SKM-1 treated with dmso at 0.1 percent for 144 hours (cell line): ENCODE measurements around the gene GRAP.

Experiments
- DNase-seq: peaks from one replicate; lab custom pipeline; 2025; ENCODE audit not compliant: unreplicated experiment; lab: John Stamatoyannopoulos, UW

GRAP gene

DNA sequence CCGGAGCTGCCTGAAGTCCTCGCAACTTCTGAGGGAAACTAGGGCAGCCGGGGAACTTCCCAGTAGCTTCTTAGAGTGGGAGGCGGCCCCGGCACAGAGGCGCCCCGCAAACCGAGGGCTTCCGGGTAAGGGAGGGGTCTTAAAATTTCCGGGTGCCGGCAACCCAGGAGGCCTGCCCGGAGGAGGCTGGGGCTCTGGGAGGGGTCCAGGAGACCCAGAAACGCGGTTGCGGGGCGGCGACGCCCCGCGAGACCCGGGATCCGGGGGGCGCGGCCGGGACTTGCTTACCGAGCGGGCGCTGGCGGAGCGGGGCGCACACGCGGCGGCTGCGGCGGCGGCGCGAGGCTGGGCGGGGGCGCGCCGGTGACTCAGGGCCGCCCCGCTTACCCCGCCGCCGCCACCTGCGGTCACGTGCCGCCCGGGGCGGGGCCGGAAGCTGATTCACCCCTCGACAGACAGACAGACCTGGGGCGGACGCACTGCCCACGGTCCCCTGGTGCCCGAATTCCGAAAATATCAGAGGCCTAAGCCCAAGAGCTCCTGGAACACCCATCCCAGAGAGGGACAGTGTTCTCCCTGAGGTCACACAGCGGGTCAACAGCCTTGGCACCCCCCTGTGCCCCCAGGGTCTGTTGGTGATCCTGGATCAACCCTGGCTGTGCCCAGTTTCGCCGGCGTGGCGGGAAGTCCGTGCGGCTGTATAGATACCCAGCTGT lies 42.2 kb downstream of the GRAP start, which contains the start of gene FAM83G:
FAM83G (minus strand) TSS at position 344 of the 716 bp plus-strand sequence. CDS start 723 bp downstream, outside the sequence.
- peak; percentile 29 for DNase-seq

- DNase-seq: no peak
These were observed 43.0 kb downstream of the GRAP start for GRCh38 chr17:19003543-19004420.

DNA sequence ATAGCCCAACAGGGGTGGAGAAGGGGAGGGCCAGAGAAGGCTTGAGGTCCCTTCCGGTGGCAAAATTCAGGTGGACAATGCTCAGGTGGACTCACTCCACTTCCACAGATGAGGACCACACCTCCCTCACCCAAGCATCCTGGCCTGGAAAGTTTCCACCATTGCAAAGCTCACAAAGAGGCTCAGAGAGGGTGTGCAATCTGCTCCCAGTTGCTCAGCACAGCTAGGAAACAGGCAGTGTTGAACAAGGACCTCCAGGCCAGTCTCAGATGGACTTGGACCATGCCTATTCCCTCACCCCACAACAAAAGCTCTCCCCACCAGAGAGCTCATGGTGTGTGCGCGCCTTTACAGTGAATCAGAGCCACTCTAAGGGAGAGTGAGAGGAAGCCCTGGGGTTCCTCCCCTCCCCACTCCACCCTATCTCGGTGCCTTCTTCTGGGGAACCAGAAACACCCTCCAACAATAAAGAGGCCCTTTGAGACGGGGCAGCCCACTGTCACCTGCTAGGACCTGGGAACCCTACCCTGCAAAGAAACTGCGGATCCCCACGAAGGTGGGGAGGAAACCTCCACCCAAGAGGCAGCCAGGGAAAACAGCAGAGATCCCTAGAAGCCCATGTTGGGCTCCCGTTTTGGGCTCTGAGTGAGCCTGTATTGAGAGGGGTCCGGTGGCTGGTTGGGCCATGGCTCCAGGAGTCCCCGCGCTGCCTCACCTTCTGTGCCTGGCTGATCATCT lies 43.8 kb downstream of the GRAP start:
- DNase-seq: no peak

DNA sequence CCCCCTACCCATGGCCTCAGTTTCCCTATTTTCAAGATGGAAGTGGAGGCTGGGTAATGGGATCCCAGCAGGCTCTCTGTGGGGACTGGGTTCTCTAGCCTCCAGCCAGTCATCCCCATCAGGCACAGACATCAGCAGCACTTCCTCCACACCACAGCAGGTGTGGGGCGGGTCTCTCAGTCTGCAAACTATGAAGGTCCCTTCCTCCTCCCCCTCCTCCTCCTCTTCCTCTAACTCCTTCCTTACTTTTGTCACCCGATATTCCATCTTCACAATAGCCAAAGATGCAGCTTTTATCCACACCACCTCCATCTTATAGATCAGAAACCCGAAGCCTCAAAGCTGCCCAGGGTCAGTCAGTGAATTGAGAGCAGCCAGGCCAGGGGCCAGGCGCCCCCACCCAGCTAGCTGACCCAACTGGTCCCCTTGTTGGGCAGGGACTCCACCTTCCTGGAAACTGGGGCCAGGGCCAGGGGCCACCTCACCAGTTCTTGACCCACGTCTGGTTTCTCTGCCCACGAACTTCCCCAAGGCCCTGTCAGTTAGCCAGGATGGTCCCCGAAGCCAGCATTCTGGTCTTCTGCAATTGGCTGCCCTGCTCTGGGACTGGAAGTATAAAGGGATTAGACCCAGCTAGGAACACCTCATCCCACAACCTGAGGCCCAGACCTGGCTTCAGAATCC lies 44.7 kb downstream of the GRAP start:
- DNase-seq: no peak

DNA sequence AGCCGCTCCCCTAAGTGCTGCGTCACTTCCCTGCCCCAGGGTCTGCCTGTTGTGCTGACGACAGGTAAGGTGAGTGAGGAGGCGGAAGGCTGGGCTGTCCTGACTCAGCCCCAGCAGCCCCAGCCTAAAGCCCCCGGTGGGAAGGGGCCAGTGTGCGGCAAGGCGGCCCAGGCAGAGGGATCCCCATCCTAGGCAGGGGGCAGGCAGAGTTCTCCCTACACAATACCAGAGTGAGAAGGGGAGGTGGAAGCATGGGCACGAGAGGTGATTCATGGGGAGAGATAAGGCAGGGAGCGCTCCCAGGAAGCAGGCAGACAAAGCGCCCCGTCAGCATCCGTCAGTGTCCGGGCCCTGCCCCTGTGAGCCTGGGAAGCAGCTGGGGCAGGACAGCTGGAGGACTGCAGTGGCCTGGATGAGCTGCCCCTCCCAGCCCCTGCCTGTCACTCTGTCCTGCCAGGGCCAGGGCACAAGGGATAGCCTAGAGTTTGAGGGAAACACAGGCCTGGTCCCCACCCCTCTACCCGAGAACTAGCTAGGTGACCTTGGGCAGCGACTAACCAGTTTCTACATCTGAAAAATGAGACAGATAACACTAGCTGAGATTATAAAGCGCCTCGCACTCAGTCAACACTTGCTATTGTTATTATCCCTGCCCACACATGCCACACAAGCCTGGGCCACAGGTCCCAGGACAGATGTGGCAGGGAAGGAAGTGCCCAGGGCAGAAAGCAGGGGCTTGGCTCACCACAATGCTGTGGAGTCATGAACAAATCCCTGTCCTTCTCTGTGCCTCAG lies 46.0 kb downstream of the GRAP start:
- DNase-seq: no peak

DNA sequence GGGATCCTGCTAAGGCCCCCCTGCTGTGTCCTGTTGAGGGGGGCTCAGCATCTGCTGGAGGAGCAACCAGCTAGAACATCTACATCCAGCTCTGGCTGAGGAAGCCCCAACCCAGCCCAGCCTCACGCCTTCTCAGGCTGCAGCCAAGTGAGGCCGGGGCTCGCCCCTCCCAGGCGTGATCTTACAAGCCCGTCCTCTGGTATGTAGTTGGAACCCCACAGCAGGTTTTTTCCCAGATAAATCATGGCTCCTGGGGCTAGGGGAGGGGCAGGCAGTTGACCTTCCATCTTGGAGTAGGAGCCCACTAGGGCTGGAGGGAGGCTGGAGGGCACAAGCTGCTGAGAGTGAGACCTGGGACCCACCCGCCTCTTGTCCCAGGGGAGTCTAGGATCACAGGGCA lies 46.8 kb downstream of the GRAP start:
- no peak for DNase-seq

DNA sequence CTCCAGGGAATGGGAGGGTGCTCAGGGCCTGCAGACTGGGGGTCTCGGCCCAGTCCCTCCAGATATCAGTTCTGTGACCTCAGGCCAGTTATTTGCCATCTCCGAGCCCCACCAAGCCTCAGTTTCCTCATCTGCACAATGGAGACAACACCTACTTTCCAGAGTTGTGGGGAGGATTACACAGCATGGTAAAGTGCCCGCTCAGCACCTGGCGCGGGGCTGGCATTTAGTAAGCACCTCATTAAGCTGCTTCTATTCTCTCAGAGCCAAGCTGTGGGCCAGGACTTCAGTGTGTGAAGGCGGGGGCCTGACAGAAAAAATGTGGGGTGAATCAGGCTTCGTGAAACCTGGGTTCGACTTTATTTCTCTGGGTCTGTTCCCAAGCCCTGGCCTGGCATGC lies 47.4 kb downstream of the GRAP start:
- no peak for DNase-seq

DNA sequence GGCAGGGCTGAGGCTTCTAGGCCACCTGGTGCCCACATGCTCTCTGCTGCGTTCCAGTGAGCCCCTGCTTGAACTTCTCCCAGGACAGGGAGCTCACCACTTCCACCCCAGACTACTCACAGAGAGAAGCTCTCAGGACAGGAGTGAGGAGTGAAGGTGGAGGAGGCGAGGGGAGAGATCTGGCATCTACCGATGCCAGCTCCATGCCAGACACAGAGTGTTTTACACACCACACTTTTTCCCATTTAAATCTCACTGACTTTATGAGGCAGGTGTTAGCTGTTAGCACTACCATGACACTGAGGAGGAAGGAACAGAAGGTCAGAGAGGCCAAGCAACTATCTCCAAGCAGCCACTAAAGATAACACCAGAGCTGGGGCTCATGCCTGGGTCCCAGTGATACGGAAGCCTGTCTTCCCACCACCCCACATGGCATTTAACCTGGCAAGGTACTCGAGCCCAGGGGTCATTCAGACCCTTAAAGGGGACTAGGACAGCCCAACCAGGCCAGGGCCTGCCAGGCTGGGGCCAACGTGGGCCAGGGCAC lies 49.0 kb downstream of the GRAP start:
- DNase-seq: no peak

DNA sequence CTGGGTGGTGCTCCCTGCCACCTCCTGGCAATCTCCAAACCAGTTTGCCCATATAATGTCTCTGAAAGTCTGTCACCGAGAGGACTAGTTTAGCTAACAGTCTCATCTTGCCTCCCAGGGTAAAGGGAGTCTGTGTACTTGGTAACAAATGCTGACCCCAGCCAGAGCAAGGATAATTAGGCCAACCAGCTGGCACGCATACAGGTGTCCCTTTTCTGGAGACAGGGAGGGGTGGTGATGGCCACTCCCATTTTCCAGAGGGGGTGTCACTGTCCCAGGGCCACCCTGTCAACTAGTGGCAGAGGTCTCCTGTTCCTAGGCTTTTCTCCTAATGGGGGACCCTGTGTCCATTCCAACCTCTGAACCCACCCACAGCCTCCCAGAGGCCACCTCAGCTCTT lies 50.3 kb downstream of the GRAP start:
- no peak for DNase-seq

- DNase-seq: no peak
These were observed 51.5 kb downstream of the GRAP start for GRCh38 chr17:18995220-18995619.

DNA sequence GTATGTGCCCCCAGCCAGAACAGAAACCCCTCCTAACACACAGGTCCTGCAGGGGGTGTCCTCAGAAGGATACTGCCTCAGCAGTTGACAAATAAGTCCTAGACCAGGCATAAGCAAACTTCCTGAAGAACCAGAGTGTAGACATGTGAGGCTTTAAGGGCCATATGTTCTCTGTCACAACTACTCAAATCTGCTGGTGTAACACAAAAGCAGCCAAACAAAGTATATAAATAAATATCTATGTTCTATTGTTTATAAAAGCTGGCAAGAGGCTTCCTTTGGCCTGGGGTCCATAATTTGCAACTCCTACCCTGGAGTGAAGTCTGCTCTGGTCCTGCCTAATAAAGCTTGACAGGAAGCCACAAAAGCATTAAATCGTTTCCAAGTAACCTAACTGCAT lies 52.1 kb downstream of the GRAP start:
- no peak for DNase-seq

GRCh38 chr17:18993905-18994526 lies 52.7 kb downstream of the GRAP start:
- DNase-seq: no peak

DNA sequence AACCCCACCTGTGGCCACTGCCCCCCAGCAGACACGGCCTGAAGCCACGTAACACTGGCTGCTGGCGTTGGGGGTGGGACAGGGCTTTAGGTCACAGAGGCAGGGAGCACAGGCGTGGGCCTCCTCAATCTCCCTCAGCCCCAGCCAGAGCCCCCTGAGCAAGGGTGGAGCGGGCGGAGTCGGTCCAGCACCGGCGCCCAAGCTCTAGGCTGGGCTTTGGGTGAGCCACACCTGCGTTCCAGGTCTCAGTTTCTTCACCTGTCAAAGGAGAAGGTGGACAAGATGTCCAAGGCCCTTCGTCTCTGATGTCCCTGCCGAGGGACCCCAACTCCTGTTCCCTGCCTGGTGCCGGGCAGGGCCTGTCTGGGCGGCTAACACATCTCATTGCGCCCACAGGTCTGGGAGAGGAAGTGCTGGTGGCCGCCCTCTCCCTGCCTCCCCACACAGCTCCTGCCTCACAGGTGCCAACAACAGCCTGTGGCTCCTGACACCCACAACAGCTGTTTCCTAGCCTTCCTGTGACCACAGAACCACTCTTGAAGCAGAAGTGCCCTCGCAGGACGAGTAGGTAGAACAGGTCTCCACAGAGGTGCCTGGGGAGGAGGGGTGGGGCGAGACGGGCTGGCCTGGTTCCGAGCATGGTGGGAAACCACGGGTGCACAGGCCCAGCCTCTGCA lies 54.2 kb downstream of the GRAP start:
- DNase-seq: no peak

GRCh38 chr17:18991531-18992315 lies 55.0 kb downstream of the GRAP start:
- DNase-seq: no peak

GRCh38 chr17:18990331-18990730 lies 56.4 kb downstream of the GRAP start:
- no peak for DNase-seq

GRCh38 chr17:18988546-18989173 lies 58.1 kb downstream of the GRAP start:
- no peak for DNase-seq

GRCh38 chr17:18987862-18988545 lies 58.8 kb downstream of the GRAP start:
- no peak for DNase-seq
